ENCODE results near the gene ST6GALNAC2. TPM values are rescaled to one million over a fixed set of nuclear protein-coding genes. Genes with fewer than 3 reads are reported as not detected.
"Not testable (repeated sequence)": the region's sequence is repeated elsewhere in the genome, so short reads cannot be mapped to it uniquely, and the experiment has no call there.

The ST6GALNAC2 gene
- total RNA-seq, 1 donor from 2014 or later, result 1.5 TPM

GRCh38 chr17:76565728-76566612, 19.7 kb downstream of the ST6GALNAC2 start:
- H3K4me3 Mint-ChIP-seq (ENCODE audit: unreplicated experiment), result no peak overlapping the region
- H3K4me1 Mint-ChIP-seq (ENCODE audit: low read depth), result peaks cover 20% of the 10 kb centered on the region
- TF ChIP-seq, protein P1, sequence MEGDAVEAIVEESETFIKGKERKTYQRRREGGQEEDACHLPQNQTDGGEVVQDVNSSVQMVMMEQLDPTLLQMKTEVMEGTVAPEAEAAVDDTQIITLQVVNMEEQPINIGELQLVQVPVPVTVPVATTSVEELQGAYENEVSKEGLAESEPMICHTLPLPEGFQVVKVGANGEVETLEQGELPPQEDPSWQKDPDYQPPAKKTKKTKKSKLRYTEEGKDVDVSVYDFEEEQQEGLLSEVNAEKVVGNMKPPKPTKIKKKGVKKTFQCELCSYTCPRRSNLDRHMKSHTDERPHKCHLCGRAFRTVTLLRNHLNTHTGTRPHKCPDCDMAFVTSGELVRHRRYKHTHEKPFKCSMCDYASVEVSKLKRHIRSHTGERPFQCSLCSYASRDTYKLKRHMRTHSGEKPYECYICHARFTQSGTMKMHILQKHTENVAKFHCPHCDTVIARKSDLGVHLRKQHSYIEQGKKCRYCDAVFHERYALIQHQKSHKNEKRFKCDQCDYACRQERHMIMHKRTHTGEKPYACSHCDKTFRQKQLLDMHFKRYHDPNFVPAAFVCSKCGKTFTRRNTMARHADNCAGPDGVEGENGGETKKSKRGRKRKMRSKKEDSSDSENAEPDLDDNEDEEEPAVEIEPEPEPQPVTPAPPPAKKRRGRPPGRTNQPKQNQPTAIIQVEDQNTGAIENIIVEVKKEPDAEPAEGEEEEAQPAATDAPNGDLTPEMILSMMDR (IDR thresholded peaks at IDR 0.05), result no peak
- no peak for DNase-seq (ENCODE audit: low spot score)
- no peaks in the 10 kb centered on the region for H3K27me3 Mint-ChIP-seq (ENCODE audit: low read depth)
- peak overlapping the region; percentile 13 for H3K27ac Mint-ChIP-seq (ENCODE audit: unreplicated experiment)
- H3K9me3 Mint-ChIP-seq (ENCODE audit: low read depth), result no peaks in the 10 kb centered on the region
- H3K36me3 Mint-ChIP-seq (ENCODE audit: low read depth), result peaks cover 14% of the 10 kb centered on the region

DNA sequence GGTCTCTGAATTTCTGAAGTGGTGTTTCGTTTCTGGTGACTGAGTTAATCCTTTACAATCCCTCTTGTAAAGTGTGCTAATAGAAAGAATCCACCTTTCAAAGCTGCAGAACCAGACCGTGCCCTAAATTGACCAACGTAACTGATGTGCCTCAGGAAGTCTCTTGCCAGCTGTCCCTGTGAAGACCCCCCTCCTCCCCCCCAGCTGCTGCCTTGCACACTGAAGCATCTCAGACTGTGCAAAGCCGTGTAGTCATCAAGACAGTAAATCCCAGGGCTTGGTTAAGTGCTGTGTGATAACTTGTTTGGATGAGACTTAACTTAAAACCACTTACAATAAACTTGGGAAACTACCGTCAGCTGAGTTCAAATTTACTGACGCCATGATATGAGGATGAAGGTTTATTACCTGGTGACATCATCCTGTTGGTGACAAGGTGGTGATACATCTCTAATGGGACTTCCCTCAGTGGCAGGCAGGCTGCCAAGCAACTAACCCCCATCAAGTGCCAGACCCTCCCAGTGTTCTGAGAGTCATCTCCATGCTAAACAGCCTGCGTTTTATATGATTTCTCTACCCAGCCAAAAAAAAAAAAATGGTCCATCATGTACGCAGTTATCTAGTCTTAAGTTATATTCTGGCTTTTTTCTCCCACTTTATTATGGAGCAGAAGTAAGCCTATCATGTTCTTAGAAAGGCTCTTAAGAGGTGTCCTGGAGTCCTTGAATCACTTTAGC, 20.5 kb downstream of the ST6GALNAC2 start:
- H3K4me3 Mint-ChIP-seq (ENCODE audit: unreplicated experiment); DNase-seq (ENCODE audit: low spot score); H3K27ac Mint-ChIP-seq (ENCODE audit: unreplicated experiment); H3K9me3 Mint-ChIP-seq (ENCODE audit: low read depth); H3K27me3 Mint-ChIP-seq (ENCODE audit: low read depth): not testable (repeated sequence)
- Mint-ChIP-seq H3K36me3 (ENCODE audit: low read depth) (peaks cover 14% of the 10 kb centered on the region), H3K4me1 (ENCODE audit: low read depth) (peaks cover 28% of the 10 kb centered on the region)

GRCh38 chr17:76563359-76563758, 22.3 kb downstream of the ST6GALNAC2 start:
- not testable (repeated sequence) for H3K9me3 Mint-ChIP-seq (ENCODE audit: low read depth); DNase-seq (ENCODE audit: low spot score); H3K27me3 Mint-ChIP-seq (ENCODE audit: low read depth); H3K4me3 Mint-ChIP-seq (ENCODE audit: unreplicated experiment); H3K27ac Mint-ChIP-seq (ENCODE audit: unreplicated experiment)
- Mint-ChIP-seq H3K4me1 (ENCODE audit: low read depth) (peaks cover 38% of the 10 kb centered on the region), H3K36me3 (ENCODE audit: low read depth) (peaks cover 14% of the 10 kb centered on the region)

DNA sequence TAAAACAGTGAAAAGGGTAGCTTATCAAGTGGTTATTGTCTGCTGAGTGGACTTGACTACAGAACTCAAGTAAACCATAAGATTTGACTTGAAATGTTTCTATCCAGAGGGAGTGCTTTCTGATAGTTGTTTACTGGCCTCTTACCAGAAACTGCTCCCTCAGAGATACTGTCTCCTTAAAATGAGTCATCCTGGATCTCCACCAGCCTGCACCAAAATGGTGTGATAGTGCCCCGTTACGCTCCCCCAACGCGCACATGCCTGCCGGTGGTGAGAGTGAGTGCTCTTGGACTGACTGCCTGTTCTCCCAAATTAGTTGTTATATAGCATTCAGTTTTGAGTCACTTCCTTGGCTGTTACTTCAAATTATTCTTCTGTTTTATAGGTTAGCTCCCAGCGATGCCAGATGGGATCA, 22.9 kb downstream of the ST6GALNAC2 start:
- Mint-ChIP-seq H3K4me3 (ENCODE audit: unreplicated experiment) (no peak overlapping the region), H3K36me3 (ENCODE audit: low read depth) (peaks cover 14% of the 10 kb centered on the region)

GRCh38 chr17:76561799-76562268, 23.8 kb downstream of the ST6GALNAC2 start:
- TF ChIP-seq, protein P1 (IDR thresholded peaks at IDR 0.05), result no peak
- no peak for DNase-seq (ENCODE audit: low spot score)
- Mint-ChIP-seq H3K4me3 (ENCODE audit: unreplicated experiment) (no peak overlapping the region), H3K4me1 (ENCODE audit: low read depth) (peaks cover 45% of the 10 kb centered on the region), H3K36me3 (ENCODE audit: low read depth) (peaks cover 17% of the 10 kb centered on the region), H3K27me3 (ENCODE audit: low read depth) (no peaks in the 10 kb centered on the region), H3K9me3 (ENCODE audit: low read depth) (no peaks in the 10 kb centered on the region), H3K27ac (ENCODE audit: unreplicated experiment) (peak overlapping the region; percentile 24)

More for the DNA sequence above, 22.9 kb downstream of the ST6GALNAC2 start:
- Mint-ChIP-seq H3K27ac (ENCODE audit: unreplicated experiment) (peak overlapping the region; percentile 32), H3K27me3 (ENCODE audit: low read depth) (no peaks in the 10 kb centered on the region), H3K9me3 (ENCODE audit: low read depth) (no peaks in the 10 kb centered on the region), H3K4me1 (ENCODE audit: low read depth) (peaks cover 39% of the 10 kb centered on the region)
- no peak for DNase-seq (ENCODE audit: low spot score)
- TF ChIP-seq, protein P1 (IDR thresholded peaks at IDR 0.05), result no peak

GRCh38 chr17:76561332-76561731, 24.3 kb downstream of the ST6GALNAC2 start:
- Mint-ChIP-seq H3K9me3 (ENCODE audit: low read depth) (no peaks in the 10 kb centered on the region), H3K4me1 (ENCODE audit: low read depth) (peaks cover 50% of the 10 kb centered on the region), H3K27me3 (ENCODE audit: low read depth) (no peaks in the 10 kb centered on the region), H3K36me3 (ENCODE audit: low read depth) (peaks cover 17% of the 10 kb centered on the region), H3K27ac (ENCODE audit: unreplicated experiment) (peak overlapping the region; percentile 24), H3K4me3 (ENCODE audit: unreplicated experiment) (no peak overlapping the region)
- DNase-seq (ENCODE audit: low spot score), result no peak
- TF ChIP-seq, protein P1 (IDR thresholded peaks at IDR 0.05), result no peak

Data from chondrocyte (in vitro differentiated cells).